Bronchial epithelial cell (primary cell): ENCODE data around the gene HSPA14. TPM values are rescaled to one million over a fixed set of nuclear protein-coding genes. Genes with fewer than 3 reads are reported as not detected.

ENCODE experiments used
- DNase-seq: peaks from one replicate; pipeline ENCODE4 v3.0.0-alpha.2; 2010; ENCODE audit warnings: low read depth
- FAIRE-seq: peaks from 2 replicates; lab custom pipeline; 2011; peaks lifted over from hg19 to GRCh38; lab: Jason Lieb, UNC
- H3K27me3 ChIP-seq: 2 replicates; pipeline ENCODE4 v1.5.1; 2011; ENCODE audit warnings: low read length; ENCODE audit not compliant: control insufficient read depth, insufficient read depth
- H3K36me3 ChIP-seq: 2 replicates; pipeline ENCODE4 v1.5.1; 2011; ENCODE audit warnings: low read length; ENCODE audit not compliant: control insufficient read depth, insufficient read depth
- H3K4me3 ChIP-seq: 2 replicates; pipeline ENCODE4 v1.5.1; 2011; ENCODE audit warnings: mild to moderate bottlenecking, low read depth, low read length, control low read depth
- total RNA-seq: library from RNA; depleted of rRNA; stranded (reverse); fragments of >200 nt; gene quantifications from 2 replicates; pipeline ENCODE4 v1.2.1, GENCODE V29; 2014
- TF ChIP-seq, protein P1 (sequence below): IDR thresholded peaks from 2 replicates; pipeline ENCODE4 v1.5.1; 2011; ENCODE audit warnings: mild to moderate bottlenecking, moderate library complexity, low read length, control low read depth, inconsistent platforms; ENCODE audit not compliant: insufficient read depth, severe bottlenecking

Gene HSPA14
- total RNA-seq, 1 donor from 2014 or later: 6.3 TPM

DNA sequence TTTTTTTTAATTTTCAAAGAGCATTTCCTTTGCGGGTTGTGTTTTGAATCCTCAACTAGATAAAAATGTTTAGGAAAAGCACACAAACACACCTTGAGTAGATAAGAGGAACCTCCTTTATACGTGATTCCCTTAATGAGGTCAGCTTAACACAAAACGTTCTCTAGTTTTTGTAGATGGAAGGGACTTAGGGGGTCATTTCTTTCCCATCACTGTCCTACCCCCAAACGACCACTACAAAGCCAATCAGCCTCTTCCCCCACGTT is 41.8 kb downstream of the HSPA14 start:
- peak overlapping the region; percentile 100 for H3K4me3 ChIP-seq
- TF ChIP-seq, protein P1, sequence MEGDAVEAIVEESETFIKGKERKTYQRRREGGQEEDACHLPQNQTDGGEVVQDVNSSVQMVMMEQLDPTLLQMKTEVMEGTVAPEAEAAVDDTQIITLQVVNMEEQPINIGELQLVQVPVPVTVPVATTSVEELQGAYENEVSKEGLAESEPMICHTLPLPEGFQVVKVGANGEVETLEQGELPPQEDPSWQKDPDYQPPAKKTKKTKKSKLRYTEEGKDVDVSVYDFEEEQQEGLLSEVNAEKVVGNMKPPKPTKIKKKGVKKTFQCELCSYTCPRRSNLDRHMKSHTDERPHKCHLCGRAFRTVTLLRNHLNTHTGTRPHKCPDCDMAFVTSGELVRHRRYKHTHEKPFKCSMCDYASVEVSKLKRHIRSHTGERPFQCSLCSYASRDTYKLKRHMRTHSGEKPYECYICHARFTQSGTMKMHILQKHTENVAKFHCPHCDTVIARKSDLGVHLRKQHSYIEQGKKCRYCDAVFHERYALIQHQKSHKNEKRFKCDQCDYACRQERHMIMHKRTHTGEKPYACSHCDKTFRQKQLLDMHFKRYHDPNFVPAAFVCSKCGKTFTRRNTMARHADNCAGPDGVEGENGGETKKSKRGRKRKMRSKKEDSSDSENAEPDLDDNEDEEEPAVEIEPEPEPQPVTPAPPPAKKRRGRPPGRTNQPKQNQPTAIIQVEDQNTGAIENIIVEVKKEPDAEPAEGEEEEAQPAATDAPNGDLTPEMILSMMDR: no peak
- H3K36me3 ChIP-seq: no peaks in the 10 kb centered on the region
- DNase-seq (peak; percentile 2), FAIRE-seq (no peak)
- no peaks in the 10 kb centered on the region for H3K27me3 ChIP-seq

DNA sequence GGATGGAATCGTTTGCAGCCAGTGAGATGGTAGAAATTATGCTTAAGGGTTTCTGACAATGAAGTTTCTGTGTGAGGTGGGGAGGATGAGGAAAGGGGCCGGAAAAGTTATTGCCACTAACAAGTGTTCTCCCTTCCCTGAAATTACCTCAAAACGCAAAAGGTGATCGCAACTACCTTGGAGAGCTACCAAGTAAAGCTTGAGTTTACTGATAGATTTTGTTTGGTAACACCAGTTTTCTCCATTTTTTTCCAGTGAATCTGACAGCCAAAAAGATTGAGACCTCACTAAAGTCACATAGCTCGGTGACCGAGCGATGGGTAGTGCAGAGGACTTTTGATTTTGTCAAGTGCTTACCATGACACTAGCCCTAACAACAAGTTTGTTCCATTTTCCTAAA is 42.1 kb downstream of the HSPA14 start:
- peak; percentile 8 for DNase-seq
- no peaks in the 10 kb centered on the region for H3K27me3 ChIP-seq
- TF ChIP-seq, protein P1: no peak
- H3K4me3 ChIP-seq: no peak overlapping the region
- H3K36me3 ChIP-seq: no peaks in the 10 kb centered on the region
- no peak for FAIRE-seq

DNA sequence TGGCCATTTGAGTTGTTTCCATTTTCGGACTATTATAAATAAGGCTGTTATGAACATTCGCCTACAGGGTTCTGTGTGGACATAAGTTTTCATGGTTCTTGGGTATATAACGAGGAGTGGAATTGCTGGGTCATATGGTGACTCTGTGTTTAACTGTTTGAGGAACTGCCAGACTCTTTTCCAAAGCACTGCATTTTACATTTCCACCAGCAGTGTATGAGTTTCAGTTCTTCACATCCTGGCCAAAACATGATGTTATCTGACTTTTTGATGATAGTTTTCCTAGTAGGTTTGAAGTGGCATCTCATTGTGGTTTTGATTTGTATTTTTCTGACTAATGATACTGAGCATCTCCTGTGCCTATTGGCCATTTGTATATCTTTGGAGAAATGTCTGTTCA is 46.0 kb downstream of the HSPA14 start:
- Histone ChIP-seq H3K27me3 (no peaks in the 10 kb centered on the region), H3K36me3 (no peaks in the 10 kb centered on the region), H3K4me3 (no peak overlapping the region)
- DNase-seq: no peak
- TF ChIP-seq, protein P1: no peak
- no peak for FAIRE-seq

DNA sequence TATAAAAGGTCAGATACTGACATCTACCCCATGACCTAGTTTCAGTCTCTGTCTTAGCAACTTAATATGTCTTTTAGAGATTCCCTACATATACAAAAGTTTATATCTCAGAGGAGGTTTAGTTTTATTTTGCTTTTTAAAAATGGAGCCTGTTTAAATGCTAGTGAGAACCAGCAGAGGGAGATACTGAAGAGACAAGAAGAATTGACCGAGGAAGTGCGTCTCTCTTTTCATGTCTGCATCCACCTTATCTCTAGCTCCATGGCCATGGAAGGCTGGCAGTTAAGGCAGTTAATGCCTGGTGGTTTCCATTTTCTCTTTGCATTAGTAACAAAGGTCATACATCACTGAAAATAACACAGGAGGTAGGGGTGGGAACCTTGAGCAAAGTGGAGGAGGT is 51.2 kb downstream of the HSPA14 start:
- H3K36me3 ChIP-seq: no peaks in the 10 kb centered on the region
- FAIRE-seq: no peak
- peak; percentile 19 for DNase-seq
- TF ChIP-seq, protein P1: peak; percentile 22
- no peaks in the 10 kb centered on the region for H3K27me3 ChIP-seq
- H3K4me3 ChIP-seq: no peak overlapping the region

DNA sequence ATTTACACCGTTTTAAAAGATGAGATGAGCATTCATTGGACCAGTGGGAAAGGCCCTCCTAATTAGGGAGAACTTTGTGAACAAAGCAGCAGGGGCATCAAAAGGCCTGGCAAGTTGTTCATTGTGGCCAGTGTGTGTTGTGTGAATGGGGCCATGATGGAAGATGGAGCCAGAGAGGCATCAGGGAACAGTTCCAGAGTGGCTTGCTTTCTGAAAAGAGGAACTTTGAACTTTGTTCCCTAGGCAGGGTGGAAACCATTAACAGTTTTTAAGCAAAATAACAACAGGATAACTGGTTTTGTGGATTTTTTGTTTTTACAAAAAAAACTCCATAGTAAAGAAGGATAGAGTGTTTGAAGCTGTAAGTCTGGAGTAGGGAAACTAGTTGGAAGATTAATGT is 53.0 kb downstream of the HSPA14 start:
- DNase-seq (no peak), FAIRE-seq (no peak)
- Histone ChIP-seq H3K36me3 (no peaks in the 10 kb centered on the region), H3K27me3 (no peaks in the 10 kb centered on the region), H3K4me3 (no peak overlapping the region)
- TF ChIP-seq, protein P1: no peak

DNA sequence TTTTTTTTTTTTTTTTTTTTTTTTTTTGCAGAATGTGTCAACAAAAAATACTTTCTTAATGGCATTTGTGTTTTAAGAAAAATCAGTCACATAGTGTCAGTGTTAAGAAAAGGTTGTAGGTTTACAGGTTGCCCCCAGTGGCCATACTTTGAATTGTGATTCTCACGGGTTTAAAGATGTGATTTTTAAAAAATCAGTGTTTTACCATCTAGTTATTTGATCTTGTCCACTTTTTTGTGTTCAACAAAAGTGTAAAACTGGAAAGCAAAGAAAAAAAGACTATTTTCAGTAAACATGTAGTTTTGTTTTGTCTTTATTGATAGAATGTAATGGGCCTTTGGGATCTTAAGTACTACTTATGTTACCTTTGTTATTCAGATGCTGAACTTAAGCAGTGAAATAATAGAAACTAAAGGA is 66.2 kb downstream of the HSPA14 start:
- DNase-seq (peak; percentile 29), FAIRE-seq (no peak)
- Histone ChIP-seq H3K27me3 (no peaks in the 10 kb centered on the region), H3K4me3 (no peak overlapping the region), H3K36me3 (peaks cover 2% of the 10 kb centered on the region)
- TF ChIP-seq, protein P1: peak; percentile 48
